Osteoblast (primary cell): Measurements from ENCODE around the gene PODNL1. TPM values are rescaled to one million over a fixed set of nuclear protein-coding genes. Genes with fewer than 3 reads are reported as not detected.
A peak's percentile ranks its signal among the peaks of the same experiment; 100 is the strongest.

ENCODE experiments used
- DNase-seq: peaks from one replicate; pipeline ENCODE4 v3.0.0; 2011; ENCODE audit warnings: low spot score, mixed read lengths; ENCODE audit not compliant: insufficient read length; ENCODE audit errors: missing footprints
- H2AFZ ChIP-seq: 2 replicates; pipeline ENCODE4 v1.6.0; 2011; ENCODE audit warnings: mild to moderate bottlenecking, low read length
- H3K27ac ChIP-seq: 2 replicates; pipeline ENCODE4 v1.5.1; 2011; ENCODE audit warnings: mild to moderate bottlenecking, low read depth, low read length, moderate library complexity
- H3K27me3 ChIP-seq: 2 replicates; pipeline ENCODE4 v1.6.0; 2012; ENCODE audit warnings: mild to moderate bottlenecking, control low read depth, inconsistent platforms, low read length, moderate library complexity; ENCODE audit not compliant: insufficient read depth
- H3K36me3 ChIP-seq: 2 replicates; pipeline ENCODE4 v1.5.1; 2011; ENCODE audit warnings: mild to moderate bottlenecking, low read length, control low read depth, moderate library complexity; ENCODE audit not compliant: insufficient read depth
- H3K4me1 ChIP-seq: 2 replicates; pipeline ENCODE4 v1.5.1; 2011; ENCODE audit warnings: mild to moderate bottlenecking, low read length, control low read depth, moderate library complexity; ENCODE audit not compliant: insufficient read depth
- H3K4me2 ChIP-seq: 2 replicates; pipeline ENCODE4 v1.6.0; 2011; ENCODE audit warnings: mild to moderate bottlenecking, low read length; ENCODE audit not compliant: insufficient read depth
- H3K4me3 ChIP-seq: fragments of 200-600 bp; sonication (generic); 3 replicates; pipeline ENCODE4 v1.5.1; 2012; ENCODE audit warnings: mild to moderate bottlenecking, low read length, inconsistent platforms; ENCODE audit not compliant: insufficient read depth
- H3K79me2 ChIP-seq: 2 replicates; pipeline ENCODE4 v1.6.0; 2012; ENCODE audit warnings: mild to moderate bottlenecking, low read length, control low read depth, inconsistent platforms; ENCODE audit not compliant: insufficient read depth
- H3K9me3 ChIP-seq: 2 replicates; pipeline ENCODE4 v1.5.1; 2011; ENCODE audit warnings: low read depth, low read length, control low read depth
- H4K20me1 ChIP-seq: 2 replicates; pipeline ENCODE4 v1.6.0; 2012; ENCODE audit warnings: mild to moderate bottlenecking, low read length, control low read depth; ENCODE audit not compliant: insufficient read depth
- total RNA-seq: library from RNA; depleted of rRNA; stranded (reverse); fragments of >200 nt; gene quantifications from 2 replicates; pipeline ENCODE4 v1.2.3, GENCODE V29; 2012
- TF ChIP-seq, protein P1 (sequence below): IDR thresholded peaks from 2 replicates; pipeline ENCODE4 v1.5.1; 2011; ENCODE audit warnings: mild to moderate bottlenecking, low read depth, low read length, moderate library complexity; ENCODE audit errors: extremely low read depth

PODNL1 gene
- total RNA-seq, 1 donor, result 4.0 TPM

GRCh38 chr19:13965377-13965896 lies 27.2 kb upstream of the PODNL1 start:
- Histone ChIP-seq H4K20me1 (no peaks in the 10 kb centered on the region), H3K4me2 (no peak overlapping the region), H3K4me1 (peaks cover 7% of the 10 kb centered on the region), H3K9me3 (no peaks in the 10 kb centered on the region), H3K79me2 (no peaks in the 10 kb centered on the region), H2AFZ (no peak overlapping the region), H3K27ac (no peak overlapping the region), H3K27me3 (no peaks in the 10 kb centered on the region), H3K4me3 (no peak overlapping the region), H3K36me3 (peaks cover 47% of the 10 kb centered on the region)
- TF ChIP-seq, protein P1, sequence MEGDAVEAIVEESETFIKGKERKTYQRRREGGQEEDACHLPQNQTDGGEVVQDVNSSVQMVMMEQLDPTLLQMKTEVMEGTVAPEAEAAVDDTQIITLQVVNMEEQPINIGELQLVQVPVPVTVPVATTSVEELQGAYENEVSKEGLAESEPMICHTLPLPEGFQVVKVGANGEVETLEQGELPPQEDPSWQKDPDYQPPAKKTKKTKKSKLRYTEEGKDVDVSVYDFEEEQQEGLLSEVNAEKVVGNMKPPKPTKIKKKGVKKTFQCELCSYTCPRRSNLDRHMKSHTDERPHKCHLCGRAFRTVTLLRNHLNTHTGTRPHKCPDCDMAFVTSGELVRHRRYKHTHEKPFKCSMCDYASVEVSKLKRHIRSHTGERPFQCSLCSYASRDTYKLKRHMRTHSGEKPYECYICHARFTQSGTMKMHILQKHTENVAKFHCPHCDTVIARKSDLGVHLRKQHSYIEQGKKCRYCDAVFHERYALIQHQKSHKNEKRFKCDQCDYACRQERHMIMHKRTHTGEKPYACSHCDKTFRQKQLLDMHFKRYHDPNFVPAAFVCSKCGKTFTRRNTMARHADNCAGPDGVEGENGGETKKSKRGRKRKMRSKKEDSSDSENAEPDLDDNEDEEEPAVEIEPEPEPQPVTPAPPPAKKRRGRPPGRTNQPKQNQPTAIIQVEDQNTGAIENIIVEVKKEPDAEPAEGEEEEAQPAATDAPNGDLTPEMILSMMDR, result no peak
- DNase-seq, result peak; percentile 74

- Histone ChIP-seq H3K4me3 (no peak overlapping the region), H3K79me2 (no peaks in the 10 kb centered on the region), H3K9me3 (no peaks in the 10 kb centered on the region), H3K4me1 (peaks cover 7% of the 10 kb centered on the region), H2AFZ (no peak overlapping the region), H3K36me3 (peaks cover 46% of the 10 kb centered on the region), H4K20me1 (no peaks in the 10 kb centered on the region), H3K27me3 (no peaks in the 10 kb centered on the region), H3K4me2 (no peak overlapping the region), H3K27ac (no peak overlapping the region)
- peak; percentile 92 for DNase-seq
- TF ChIP-seq, protein P1, result no peak
Observed at GRCh38 chr19:13964776-13965175, 26.6 kb upstream of the PODNL1 start.

GRCh38 chr19:13963603-13964105 lies 25.4 kb upstream of the PODNL1 start:
- H3K36me3 ChIP-seq, result peaks cover 38% of the 10 kb centered on the region
- H3K4me2 ChIP-seq, result no peak overlapping the region
- no peak overlapping the region for H2AFZ ChIP-seq
- H3K4me1 ChIP-seq, result peaks cover 7% of the 10 kb centered on the region
- H3K9me3 ChIP-seq, result no peaks in the 10 kb centered on the region
- DNase-seq, result peak; percentile 57
- H3K4me3 ChIP-seq, result no peak overlapping the region
- H3K27me3 ChIP-seq, result no peaks in the 10 kb centered on the region
- peaks cover under 1% of the 10 kb centered on the region for H4K20me1 ChIP-seq
- TF ChIP-seq, protein P1, result no peak
- H3K27ac ChIP-seq, result no peak overlapping the region
- H3K79me2 ChIP-seq, result no peaks in the 10 kb centered on the region

DNA sequence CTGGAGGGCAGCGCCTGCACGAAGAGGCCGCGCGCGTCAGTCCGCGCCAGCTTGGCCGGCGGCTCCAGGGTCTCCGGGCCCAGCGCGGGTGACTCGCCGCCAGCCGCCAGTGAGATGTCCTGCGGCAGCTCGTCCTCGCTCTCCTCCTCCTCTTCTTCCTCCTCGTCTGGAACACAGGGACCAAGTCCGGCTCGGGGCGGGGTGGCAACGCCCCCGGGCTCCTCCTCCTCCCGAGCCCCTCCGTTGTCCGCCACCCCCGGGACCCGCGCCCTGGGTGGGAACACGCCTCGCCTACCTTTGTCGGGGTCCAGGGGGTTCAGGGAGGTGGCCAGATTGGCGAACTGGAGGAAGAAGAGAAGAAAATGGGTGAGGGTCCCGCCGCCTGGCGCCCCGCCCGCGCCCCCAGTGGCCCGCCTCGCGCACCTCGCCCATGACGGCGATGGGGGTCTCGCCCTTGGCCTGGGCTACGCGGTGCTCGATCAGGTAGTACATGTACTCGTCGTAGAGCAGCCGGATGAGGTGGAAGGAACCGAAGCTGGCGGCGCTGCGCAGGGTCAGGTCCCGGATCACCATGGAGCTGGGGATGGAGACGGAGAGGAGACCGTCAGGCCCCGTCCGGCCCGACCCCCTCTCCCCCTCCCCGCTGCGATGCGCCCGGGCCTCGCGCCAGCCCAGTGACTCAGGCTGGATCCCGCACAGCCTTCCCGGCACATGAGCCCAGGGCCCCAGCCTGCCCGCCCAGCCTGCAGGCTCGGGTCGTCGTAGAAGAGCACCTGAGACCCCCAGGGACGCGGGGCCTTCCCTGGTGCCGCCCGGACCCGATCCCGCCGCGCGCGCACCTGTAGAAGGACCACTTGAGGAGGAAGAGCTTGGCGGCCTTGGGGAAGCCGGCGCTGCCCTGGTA lies 24.7 kb upstream of the PODNL1 start:
- peak; percentile 93 for DNase-seq
- no peak overlapping the region for H3K4me2 ChIP-seq

More for the DNA sequence above, 24.7 kb upstream of the PODNL1 start:
- Histone ChIP-seq H3K27ac (no peak overlapping the region), H2AFZ (no peak overlapping the region), H3K36me3 (peaks cover 39% of the 10 kb centered on the region), H3K4me1 (peaks cover 7% of the 10 kb centered on the region), H3K9me3 (no peaks in the 10 kb centered on the region), H3K27me3 (no peaks in the 10 kb centered on the region), H3K4me3 (no peak overlapping the region), H4K20me1 (peaks cover 4% of the 10 kb centered on the region), H3K79me2 (no peaks in the 10 kb centered on the region)
- TF ChIP-seq, protein P1, result no peak
